Esophagus muscularis mucosa (tissue), 4 donors: Measurements from ENCODE around the gene TMTC4.

Source experiments
- CTCF ChIP-seq, 3 experiments: fragments of 200-600 bp in 2 of 3; fragments of 450-650 bp in 1 of 3; sonication (generic) in 2 of 3; IDR thresholded peaks; one replicate each; pipeline ENCODE4 v1.5.1; 2017 to 2019; ENCODE audit warnings: antibody characterized with exemption in 3 of 3, mild to moderate bottlenecking in 2 of 3, moderate library complexity in 1 of 3
- EP300 ChIP-seq: sonication (generic); formaldehyde crosslinking; IDR thresholded peaks from one replicate; pipeline ENCODE4 v1.6.1; 2017; ENCODE audit warnings: antibody characterized with exemption
- POLR2A ChIP-seq: fragments of 450-650 bp; IDR thresholded peaks from one replicate; pipeline ENCODE4 v1.6.1; 2017; ENCODE audit warnings: antibody characterized with exemption, moderate library complexity, mild to moderate bottlenecking, low read depth
- POLR2AphosphoS5 ChIP-seq, 2 donors: sonication (generic); formaldehyde crosslinking; IDR thresholded peaks; one replicate each; pipeline ENCODE4 v1.6.1; 2017; ENCODE audit warnings: antibody characterized with exemption in 2 of 2

- TF ChIP-seq CTCF (IDR thresholded peaks at IDR 0.05) (no peak), POLR2AphosphoS5 (IDR thresholded peaks at IDR 0.05) (no peak), POLR2A (no peak), EP300 (no peak)
These were observed 30.2 kb downstream of the TMTC4 start for GRCh38 chr13:100644371-100644770.
